MM.1S (cell line): ENCODE results near the gene EEF1AKMT1.

ENCODE experiments used
- DNase-seq: peaks from one replicate; pipeline ENCODE4 v3.0.0-alpha.2; 2015
- H2AFZ ChIP-seq: fragments of 300-600 bp; sonication (generic); 2 replicates; pipeline ENCODE4 v1.6.0; 2016; ENCODE audit warnings: antibody characterized with exemption, low read length
- H3F3A ChIP-seq: fragments of 300-600 bp; sonication (generic); 2 replicates; pipeline ENCODE4 v1.6.1; 2016; ENCODE audit warnings: mild to moderate bottlenecking, antibody characterized with exemption, low read length, moderate library complexity, mixed read lengths; ENCODE audit not compliant: insufficient read depth
- H3K27ac ChIP-seq: fragments of 300-600 bp; sonication (generic); 2 replicates; pipeline ENCODE4 v1.5.1; 2016; ENCODE audit warnings: mild to moderate bottlenecking, low read length
- H3K27me3 ChIP-seq: fragments of 300-600 bp; sonication (generic); replicated peaks from 2 replicates; pipeline ENCODE4 v1.6.0; 2016; ENCODE audit warnings: low read length; ENCODE audit not compliant: insufficient read depth
- H3K36me3 ChIP-seq: fragments of 300-600 bp; sonication (generic); replicated peaks from 2 replicates; pipeline ENCODE4 v1.6.1; 2016; ENCODE audit warnings: mild to moderate bottlenecking, low read length, mixed read lengths; ENCODE audit not compliant: insufficient read depth
- H3K4me1 ChIP-seq: fragments of 300-600 bp; sonication (generic); 2 replicates; pipeline ENCODE4 v1.6.1; 2016; ENCODE audit warnings: low read length, mixed read lengths
- H3K4me2 ChIP-seq: fragments of 300-600 bp; sonication (generic); 2 replicates; pipeline ENCODE4 v1.6.0; 2016; ENCODE audit warnings: low read depth, low read length
- H3K4me3 ChIP-seq: fragments of 300-600 bp; sonication (generic); 2 replicates; pipeline ENCODE4 v1.5.1; 2016; ENCODE audit warnings: low read length, mixed read lengths
- H3K79me2 ChIP-seq: fragments of 300-600 bp; sonication (generic); 2 replicates; pipeline ENCODE4 v1.6.1; 2016; ENCODE audit warnings: mixed run types, low read length, mixed read lengths
- H3K9ac ChIP-seq: fragments of 300-600 bp; sonication (generic); 2 replicates; pipeline ENCODE4 v1.6.1; 2016; ENCODE audit warnings: low read length, mixed read lengths
- H3K9me2 ChIP-seq: fragments of 300-600 bp; sonication (generic); replicated peaks from 2 replicates; pipeline ENCODE4 v1.6.1; 2016; ENCODE audit warnings: mild to moderate bottlenecking, low read length, mixed read lengths; ENCODE audit not compliant: insufficient read depth
- H3K9me3 ChIP-seq: fragments of 300-600 bp; sonication (generic); replicated peaks from 2 replicates; pipeline ENCODE4 v1.6.1; 2016; ENCODE audit warnings: mild to moderate bottlenecking, low read length, mixed read lengths; ENCODE audit not compliant: insufficient read depth
- H4K20me1 ChIP-seq: fragments of 300-600 bp; sonication (generic); 2 replicates; pipeline ENCODE4 v1.6.1; 2016; ENCODE audit warnings: mild to moderate bottlenecking, low read length, moderate library complexity, mixed read lengths; ENCODE audit not compliant: insufficient read depth
- CTCF ChIP-seq: fragments of 300-600 bp; sonication (generic); IDR thresholded peaks from 2 replicates; pipeline ENCODE4 v1.5.1; 2016; ENCODE audit warnings: antibody characterized with exemption, low read length, mixed read lengths
- EZH2 ChIP-seq: fragments of 300-600 bp; sonication (generic); optimal IDR thresholded peaks from 2 replicates; pipeline ENCODE3; 2017; ENCODE audit warnings: low read depth, mild to moderate bottlenecking, antibody characterized with exemption, low read length, mixed read lengths
- EZH2phosphoT487 ChIP-seq: fragments of 300-600 bp; sonication (generic); IDR thresholded peaks from 2 replicates; pipeline ENCODE4 v1.6.1; 2018; ENCODE audit warnings: antibody characterized with exemption, low read length

The EEF1AKMT1 gene

GRCh38 chr13:20711301-20712044 is 62.3 kb downstream of the EEF1AKMT1 start:
- Histone ChIP-seq H3K9me2 (no peaks in the 10 kb centered on the region), H3K9ac (no peak overlapping the region), H3K4me2 (no peak overlapping the region), H2AFZ (no peak overlapping the region), H3K9me3 (no peaks in the 10 kb centered on the region), H4K20me1 (no peaks in the 10 kb centered on the region), H3K27ac (no peak overlapping the region), H3K79me2 (no peaks in the 10 kb centered on the region), H3K27me3 (no peaks in the 10 kb centered on the region), H3F3A (no peaks in the 10 kb centered on the region), H3K4me1 (no peaks in the 10 kb centered on the region), H3K36me3 (no peaks in the 10 kb centered on the region), H3K4me3 (no peak overlapping the region)
- TF ChIP-seq CTCF (no peak), EZH2 (no peak), EZH2phosphoT487 (no peak)
- no peak for DNase-seq

- Histone ChIP-seq H3K4me2 (no peak overlapping the region), H3K79me2 (no peaks in the 10 kb centered on the region), H2AFZ (no peak overlapping the region), H3K4me1 (no peaks in the 10 kb centered on the region), H3F3A (no peaks in the 10 kb centered on the region), H3K9me2 (no peaks in the 10 kb centered on the region), H3K27me3 (no peaks in the 10 kb centered on the region), H3K27ac (no peak overlapping the region), H3K36me3 (no peaks in the 10 kb centered on the region), H3K9me3 (no peaks in the 10 kb centered on the region), H4K20me1 (no peaks in the 10 kb centered on the region), H3K4me3 (no peak overlapping the region), H3K9ac (no peak overlapping the region)
- TF ChIP-seq EZH2 = no peak
- no peak for TF ChIP-seq EZH2phosphoT487
- no peak for TF ChIP-seq CTCF
- DNase-seq = no peak
These were observed 64.0 kb downstream of the EEF1AKMT1 start for GRCh38 chr13:20709782-20710181.

- no peak overlapping the region for H3K9ac ChIP-seq
These were observed 64.4 kb downstream of the EEF1AKMT1 start for GRCh38 chr13:20709369-20709768.

More at GRCh38 chr13:20709369-20709768, 64.4 kb downstream of the EEF1AKMT1 start:
- no peak overlapping the region for H3K4me2 ChIP-seq
- H3K79me2 ChIP-seq = no peaks in the 10 kb centered on the region
- H4K20me1 ChIP-seq = no peaks in the 10 kb centered on the region
- H3K36me3 ChIP-seq = no peaks in the 10 kb centered on the region
- no peaks in the 10 kb centered on the region for H3F3A ChIP-seq
- H2AFZ ChIP-seq = no peak overlapping the region
- H3K4me3 ChIP-seq = no peak overlapping the region
- H3K9me3 ChIP-seq = no peaks in the 10 kb centered on the region
- H3K27me3 ChIP-seq = no peaks in the 10 kb centered on the region
- H3K4me1 ChIP-seq = no peaks in the 10 kb centered on the region
- DNase-seq = no peak
- H3K9me2 ChIP-seq = no peaks in the 10 kb centered on the region
- TF ChIP-seq EZH2 = no peak
- TF ChIP-seq EZH2phosphoT487 = no peak
- TF ChIP-seq CTCF = no peak
- no peak overlapping the region for H3K27ac ChIP-seq
